Esophagus muscularis mucosa (tissue), 3 donors: Measurements from ENCODE around the gene CLNK.

Experiments used
- EP300 ChIP-seq: sonication (generic); formaldehyde crosslinking; IDR thresholded peaks from one replicate; pipeline ENCODE4 v1.6.1; 2017; ENCODE audit warnings: antibody characterized with exemption
- TF ChIP-seq, protein P1 (sequence below), 3 experiments: fragments of 200-600 bp in 2 of 3; fragments of 450-650 bp in 1 of 3; sonication (generic) in 2 of 3; IDR thresholded peaks; one replicate each; pipeline ENCODE4 v1.5.1; 2017 to 2019; ENCODE audit warnings: antibody characterized with exemption in 3 of 3, mild to moderate bottlenecking in 2 of 3, moderate library complexity in 1 of 3

DNA sequence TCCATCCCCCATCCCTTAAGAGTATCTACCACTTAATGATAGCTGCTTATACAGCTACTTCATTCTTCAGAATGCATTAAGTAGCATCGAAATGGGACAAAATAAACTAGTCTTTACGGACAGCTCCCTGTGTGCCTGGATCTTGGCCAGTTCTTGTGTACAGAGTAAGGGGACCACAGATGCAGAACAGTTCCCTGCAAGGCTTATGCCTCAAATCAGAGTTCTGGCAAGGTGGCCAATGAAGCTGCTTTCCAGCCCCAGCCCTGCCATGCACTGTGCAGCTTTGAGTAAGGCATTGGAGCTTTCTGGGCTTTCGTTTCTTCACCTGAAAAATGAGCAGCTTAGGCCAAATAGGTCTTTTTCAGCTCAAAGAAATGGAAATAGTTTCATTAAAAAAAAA is 14.2 kb downstream of the CLNK start:
- TF ChIP-seq, protein P1, sequence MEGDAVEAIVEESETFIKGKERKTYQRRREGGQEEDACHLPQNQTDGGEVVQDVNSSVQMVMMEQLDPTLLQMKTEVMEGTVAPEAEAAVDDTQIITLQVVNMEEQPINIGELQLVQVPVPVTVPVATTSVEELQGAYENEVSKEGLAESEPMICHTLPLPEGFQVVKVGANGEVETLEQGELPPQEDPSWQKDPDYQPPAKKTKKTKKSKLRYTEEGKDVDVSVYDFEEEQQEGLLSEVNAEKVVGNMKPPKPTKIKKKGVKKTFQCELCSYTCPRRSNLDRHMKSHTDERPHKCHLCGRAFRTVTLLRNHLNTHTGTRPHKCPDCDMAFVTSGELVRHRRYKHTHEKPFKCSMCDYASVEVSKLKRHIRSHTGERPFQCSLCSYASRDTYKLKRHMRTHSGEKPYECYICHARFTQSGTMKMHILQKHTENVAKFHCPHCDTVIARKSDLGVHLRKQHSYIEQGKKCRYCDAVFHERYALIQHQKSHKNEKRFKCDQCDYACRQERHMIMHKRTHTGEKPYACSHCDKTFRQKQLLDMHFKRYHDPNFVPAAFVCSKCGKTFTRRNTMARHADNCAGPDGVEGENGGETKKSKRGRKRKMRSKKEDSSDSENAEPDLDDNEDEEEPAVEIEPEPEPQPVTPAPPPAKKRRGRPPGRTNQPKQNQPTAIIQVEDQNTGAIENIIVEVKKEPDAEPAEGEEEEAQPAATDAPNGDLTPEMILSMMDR (IDR thresholded peaks at IDR 0.05) = no peak
- TF ChIP-seq EP300 = no peak
